IPS-15b (cell line): ENCODE measurements around the gene SHANK3.

Experiments used
- H3K27me3 ChIP-seq: one replicate; pipeline ENCODE4 v1.6.1; 2013; ENCODE audit warnings: low read length; ENCODE audit not compliant: control insufficient read depth, insufficient read depth
- H3K36me3 ChIP-seq: one replicate; pipeline ENCODE4 v1.6.1; 2013; ENCODE audit warnings: low read length; ENCODE audit not compliant: control insufficient read depth, insufficient read depth
- H3K4me1 ChIP-seq: one replicate; pipeline ENCODE4 v1.6.1; 2013; ENCODE audit warnings: mild to moderate bottlenecking, low read length; ENCODE audit not compliant: control insufficient read depth, insufficient read depth
- H3K4me3 ChIP-seq: one replicate; pipeline ENCODE4 v1.5.1; 2013; ENCODE audit warnings: low read depth, low read length
- H3K9ac ChIP-seq: one replicate; pipeline ENCODE4 v1.6.1; 2013; ENCODE audit warnings: low read depth, mild to moderate bottlenecking, low read length
- H3K9me3 ChIP-seq: one replicate; pipeline ENCODE4 v1.6.1; 2013; ENCODE audit warnings: mild to moderate bottlenecking, low read length; ENCODE audit not compliant: control insufficient read depth, insufficient read depth

SHANK3 gene

DNA sequence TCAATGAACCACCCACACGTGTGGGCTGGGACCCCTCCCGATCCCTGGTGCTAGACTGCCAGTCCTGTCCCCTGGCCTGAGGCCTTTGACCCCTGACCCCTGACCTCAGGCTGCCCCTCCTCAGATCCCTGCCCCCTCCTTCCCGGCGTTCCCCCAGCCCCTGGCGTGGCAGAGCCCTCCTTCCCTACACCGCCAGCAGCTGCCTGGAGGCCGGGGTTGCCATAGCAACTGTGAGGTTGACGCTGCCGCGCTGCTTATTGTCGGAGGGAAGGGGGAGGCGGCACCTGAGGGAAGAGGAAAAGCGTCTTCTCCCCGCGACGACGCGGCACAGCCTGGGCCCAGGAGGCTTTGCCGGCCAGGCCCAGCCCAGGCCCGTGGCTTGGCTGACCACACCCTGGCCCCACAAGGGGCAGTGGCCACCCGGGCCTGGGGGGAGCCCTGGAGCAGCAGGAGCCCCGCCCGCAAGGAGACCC, 32.6 kb downstream of the SHANK3 start:
- Histone ChIP-seq H3K9me3 (no peaks in the 10 kb centered on the region), H3K4me1 (no peaks in the 10 kb centered on the region), H3K9ac (no peak overlapping the region), H3K4me3 (peak overlapping the region; percentile 8), H3K27me3 (no peaks in the 10 kb centered on the region), H3K36me3 (peaks cover 2% of the 10 kb centered on the region)

DNA sequence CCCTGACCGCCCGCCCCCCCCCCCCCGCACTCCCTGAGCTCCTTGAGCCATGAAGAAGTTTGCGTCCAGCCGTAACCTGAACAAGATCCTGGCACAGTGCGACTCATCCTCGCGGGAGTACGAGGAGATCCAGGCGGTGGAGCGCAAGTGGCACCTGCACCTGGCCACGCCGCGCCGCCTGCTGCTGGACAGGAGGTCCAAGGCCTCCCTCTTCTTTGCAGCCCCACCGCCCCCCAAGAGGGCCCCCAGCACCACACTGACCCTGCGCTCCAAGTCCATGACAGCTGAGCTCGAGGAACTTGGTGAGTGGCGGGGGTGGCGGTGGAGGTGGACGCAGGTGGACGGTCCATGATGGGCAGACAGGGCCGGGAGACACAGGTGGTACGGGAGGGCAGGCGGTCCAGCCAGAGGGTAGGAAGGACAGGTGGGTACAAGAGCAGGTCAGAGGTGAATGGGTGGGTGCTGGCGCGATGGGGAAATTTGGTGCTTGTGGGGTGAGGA, 33.3 kb downstream of the SHANK3 start:
- Histone ChIP-seq H3K9ac (no peak overlapping the region), H3K4me1 (no peaks in the 10 kb centered on the region), H3K4me3 (no peak overlapping the region), H3K9me3 (no peaks in the 10 kb centered on the region), H3K27me3 (no peaks in the 10 kb centered on the region), H3K36me3 (peaks cover 2% of the 10 kb centered on the region)

DNA sequence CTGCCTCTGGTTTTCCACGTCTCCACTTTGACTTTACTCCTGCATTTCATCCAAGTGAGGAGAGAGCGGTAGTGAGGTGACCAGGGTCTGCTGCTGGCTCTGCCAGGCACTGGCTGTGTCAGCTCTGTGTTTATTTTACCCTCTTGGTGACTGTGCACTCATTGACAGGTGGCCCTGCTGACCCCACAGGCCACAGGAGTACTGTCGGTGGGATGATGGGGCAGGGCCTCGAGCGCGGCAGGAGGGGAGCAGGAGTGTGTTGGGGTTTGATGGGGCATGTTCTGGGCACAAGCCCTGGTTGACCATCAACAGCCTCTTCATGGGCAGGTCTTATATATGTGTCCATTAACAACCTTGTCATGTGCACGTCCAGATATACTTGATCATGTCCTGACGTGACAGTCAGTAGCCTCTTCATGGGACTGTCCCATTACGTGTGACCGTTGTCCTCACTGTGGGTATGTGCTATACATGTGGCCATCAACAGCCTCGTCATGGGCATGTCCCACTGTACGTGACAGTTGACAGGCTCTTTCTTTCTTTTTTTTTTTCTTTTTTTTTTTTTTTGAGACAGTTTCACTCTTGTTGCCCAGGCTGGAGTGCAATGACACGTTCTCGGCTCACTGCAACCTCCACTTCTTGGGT, 34.0 kb downstream of the SHANK3 start:
- H3K36me3 ChIP-seq, result peaks cover 2% of the 10 kb centered on the region
- H3K9me3 ChIP-seq, result no peaks in the 10 kb centered on the region
- no peaks in the 10 kb centered on the region for H3K4me1 ChIP-seq
- no peak overlapping the region for H3K9ac ChIP-seq
- no peaks in the 10 kb centered on the region for H3K27me3 ChIP-seq
- H3K4me3 ChIP-seq, result no peak overlapping the region

DNA sequence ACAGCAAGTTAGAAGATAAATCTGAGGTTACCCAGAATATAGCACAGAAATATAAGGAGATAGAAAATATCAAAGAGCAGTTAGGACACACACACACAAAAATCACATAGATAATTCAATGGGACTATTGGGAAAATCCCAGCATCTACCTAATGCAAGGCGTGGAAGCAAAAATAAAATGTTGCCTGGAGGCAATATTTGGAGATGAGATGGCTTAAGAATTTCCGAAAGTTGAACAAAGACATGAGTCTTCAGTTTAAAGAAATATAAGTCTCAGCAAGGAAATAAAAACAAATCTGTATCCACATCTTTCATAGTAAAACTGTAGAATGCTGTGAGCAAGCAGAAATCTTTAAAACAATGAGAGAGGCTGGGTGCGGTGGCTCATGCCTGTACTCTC, 35.9 kb downstream of the SHANK3 start:
- H3K27me3 ChIP-seq, result no peaks in the 10 kb centered on the region
- H3K4me1 ChIP-seq, result no peaks in the 10 kb centered on the region
- H3K4me3 ChIP-seq, result no peak overlapping the region
- no peaks in the 10 kb centered on the region for H3K36me3 ChIP-seq
- no peak overlapping the region for H3K9ac ChIP-seq
- no peaks in the 10 kb centered on the region for H3K9me3 ChIP-seq

DNA sequence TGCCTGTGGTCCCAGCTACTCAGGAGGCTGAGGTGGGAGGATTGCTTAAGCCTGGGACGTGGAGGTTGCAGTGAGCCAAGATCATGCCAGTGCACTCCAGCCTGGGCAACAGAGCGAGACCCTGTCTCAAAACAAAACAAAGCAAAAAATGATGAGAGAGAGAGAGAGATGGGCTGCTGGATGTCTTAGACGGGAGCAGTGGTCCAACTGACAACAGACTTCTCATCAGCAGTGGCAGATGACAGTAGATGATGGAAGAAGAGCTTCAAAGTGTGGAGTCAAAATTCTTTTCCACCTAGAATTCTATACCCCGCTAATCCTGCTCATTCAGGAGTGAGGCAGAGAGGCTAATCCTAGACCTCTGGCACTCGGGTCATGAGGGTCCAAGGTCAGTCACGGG, 36.4 kb downstream of the SHANK3 start:
- Histone ChIP-seq H3K9ac (no peak overlapping the region), H3K4me3 (no peak overlapping the region), H3K27me3 (no peaks in the 10 kb centered on the region), H3K9me3 (no peaks in the 10 kb centered on the region), H3K4me1 (no peaks in the 10 kb centered on the region), H3K36me3 (no peaks in the 10 kb centered on the region)

DNA sequence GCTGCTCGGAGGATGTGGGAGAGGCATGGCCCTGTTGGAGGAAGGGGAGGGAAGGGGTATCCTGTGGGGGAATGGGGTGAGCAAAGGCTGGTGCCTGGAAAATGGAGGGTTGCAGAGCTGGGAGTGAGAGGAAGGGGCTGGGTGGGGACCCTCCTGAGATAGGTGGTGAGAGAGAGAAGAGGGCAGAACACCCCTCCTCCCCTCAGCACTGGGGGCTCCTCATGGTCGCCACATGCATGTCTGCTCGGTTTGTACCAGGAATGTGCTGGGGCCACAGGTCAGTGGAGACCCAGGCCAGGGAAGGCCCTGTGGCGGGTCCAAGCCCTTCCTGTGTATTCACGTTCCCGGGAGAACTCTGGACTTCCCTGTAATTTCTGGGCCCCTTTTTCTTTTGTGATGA, 37.6 kb downstream of the SHANK3 start:
- Histone ChIP-seq H3K4me3 (no peak overlapping the region), H3K9ac (no peak overlapping the region), H3K36me3 (no peaks in the 10 kb centered on the region), H3K27me3 (no peaks in the 10 kb centered on the region), H3K4me1 (no peaks in the 10 kb centered on the region), H3K9me3 (no peaks in the 10 kb centered on the region)

DNA sequence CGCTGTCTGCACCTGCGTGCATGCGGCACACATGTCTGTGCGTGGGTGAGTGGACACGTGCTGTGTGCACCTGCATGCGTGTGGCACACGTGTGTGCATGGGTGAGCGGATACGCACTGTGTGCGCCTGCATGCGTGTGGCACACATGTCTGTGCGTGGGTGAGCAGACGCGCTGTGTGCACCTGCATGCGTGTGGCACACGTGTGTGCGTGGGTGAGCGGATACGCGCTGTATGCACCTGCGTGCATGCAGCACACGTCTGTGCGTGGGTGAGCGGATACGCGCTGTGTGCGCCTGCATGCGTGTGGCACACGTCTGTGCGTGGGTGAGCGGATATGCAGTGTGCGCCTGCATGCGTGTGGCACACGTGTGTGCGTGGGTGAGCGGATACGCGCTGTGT, 38.3 kb downstream of the SHANK3 start:
- no peaks in the 10 kb centered on the region for H3K36me3 ChIP-seq
- no peaks in the 10 kb centered on the region for H3K4me1 ChIP-seq
- H3K9me3 ChIP-seq, result no peaks in the 10 kb centered on the region

DNA sequence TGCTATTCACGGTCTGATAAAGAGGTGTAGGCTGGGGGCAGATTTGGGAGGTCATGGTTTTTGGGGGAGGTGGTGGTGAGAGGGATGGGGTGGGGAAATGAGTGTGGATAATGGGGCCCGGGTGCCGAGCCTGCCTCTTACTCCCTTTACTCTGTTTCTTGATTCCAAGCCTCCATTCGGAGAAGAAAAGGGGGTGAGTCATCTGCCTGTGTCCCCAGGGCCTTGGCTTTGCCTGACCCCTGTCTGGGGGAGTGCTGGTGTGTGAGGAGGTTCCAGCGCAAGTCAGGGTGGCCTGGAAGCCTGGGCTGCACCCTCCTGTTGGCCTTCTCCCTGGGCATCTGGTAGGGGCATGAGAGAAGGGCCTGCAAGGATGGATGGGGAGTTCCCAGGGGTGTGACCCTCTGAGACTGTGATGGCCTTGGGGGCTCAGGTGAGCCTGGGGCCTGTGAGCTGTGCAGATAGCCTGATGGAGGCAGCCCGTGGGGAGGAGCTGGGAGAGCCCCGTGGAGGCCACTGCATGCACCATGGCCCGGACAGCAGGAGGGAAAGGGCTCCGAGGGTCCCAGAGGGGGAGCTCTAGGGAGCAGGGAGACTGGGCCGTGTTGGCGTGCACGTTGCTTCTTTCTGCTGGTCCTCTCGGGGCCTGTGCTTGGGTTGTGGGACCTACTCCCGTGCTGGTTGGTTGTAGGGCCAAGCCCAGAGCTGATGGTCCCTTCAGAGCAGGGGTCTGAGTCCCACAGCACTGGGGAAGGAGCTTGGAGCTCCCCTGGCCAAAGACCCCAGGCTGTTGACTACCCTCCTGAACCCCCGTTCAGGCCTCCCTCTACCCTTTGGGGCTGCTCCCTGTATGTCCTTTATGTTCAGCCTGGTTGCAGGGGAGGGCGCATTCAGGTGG, 39.1 kb downstream of the SHANK3 start:
- no peaks in the 10 kb centered on the region for H3K27me3 ChIP-seq
- no peak overlapping the region for H3K9ac ChIP-seq
- H3K9me3 ChIP-seq, result no peaks in the 10 kb centered on the region
- no peaks in the 10 kb centered on the region for H3K36me3 ChIP-seq
- no peaks in the 10 kb centered on the region for H3K4me1 ChIP-seq
- H3K4me3 ChIP-seq, result no peak overlapping the region

More for the DNA sequence above, 38.3 kb downstream of the SHANK3 start:
- Histone ChIP-seq H3K4me3 (no peak overlapping the region), H3K9ac (no peak overlapping the region), H3K27me3 (no peaks in the 10 kb centered on the region)

DNA sequence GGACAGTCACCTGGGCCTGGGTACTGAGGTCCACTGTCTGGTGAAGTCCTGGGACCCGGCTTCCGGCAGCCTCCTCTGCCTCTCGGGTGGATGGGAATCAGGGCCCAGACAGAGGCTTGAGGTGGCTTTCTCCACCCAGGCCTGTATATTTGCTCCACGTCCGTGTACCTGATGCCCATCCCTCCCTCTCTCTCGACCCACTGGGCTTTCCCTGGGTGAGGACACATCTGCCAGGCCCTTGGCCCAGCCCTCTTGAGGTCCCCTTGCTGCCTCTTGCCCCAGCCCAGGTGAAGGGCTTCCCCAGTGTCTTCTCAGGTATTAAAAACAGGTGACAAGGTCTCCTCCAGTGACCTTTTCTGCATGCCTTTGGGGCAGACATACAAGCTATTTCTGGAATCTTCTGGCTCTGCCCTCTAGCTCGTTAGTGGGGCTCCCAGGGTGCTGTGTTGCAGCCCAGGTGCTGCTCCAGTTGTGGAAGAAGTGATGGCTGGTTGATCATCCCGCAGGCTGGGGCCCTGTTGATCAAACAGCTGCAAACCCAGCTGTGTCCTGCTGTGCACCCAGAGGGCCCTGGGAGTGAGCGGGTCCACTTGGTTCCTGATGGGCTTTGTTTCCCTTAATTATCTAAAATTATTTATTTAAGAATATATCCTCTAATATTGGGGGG, 39.9 kb downstream of the SHANK3 start:
- Histone ChIP-seq H3K9me3 (no peaks in the 10 kb centered on the region), H3K9ac (no peak overlapping the region), H3K4me3 (no peak overlapping the region), H3K36me3 (no peaks in the 10 kb centered on the region), H3K4me1 (no peaks in the 10 kb centered on the region), H3K27me3 (peaks cover 3% of the 10 kb centered on the region)

DNA sequence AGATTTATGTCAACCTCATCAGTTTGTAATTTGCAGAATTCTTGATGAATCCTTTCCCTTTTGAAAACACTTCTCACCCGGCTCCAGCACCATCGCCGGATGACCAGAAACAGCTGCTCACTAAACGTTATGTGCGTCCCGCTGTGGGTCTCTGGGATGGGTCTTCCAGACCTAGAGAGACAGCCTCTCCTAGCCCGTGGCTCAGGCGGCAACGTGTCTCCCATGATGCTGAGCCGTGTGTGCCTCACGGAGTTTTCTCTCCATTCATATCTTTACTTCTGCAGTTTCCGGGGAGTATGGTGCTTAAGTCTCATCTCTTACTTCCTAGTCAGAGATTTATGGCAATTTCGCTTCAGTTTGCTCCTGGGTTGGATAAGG, 40.4 kb downstream of the SHANK3 start:
- Histone ChIP-seq H3K4me1 (no peaks in the 10 kb centered on the region), H3K27me3 (peaks cover 7% of the 10 kb centered on the region), H3K4me3 (no peak overlapping the region), H3K36me3 (no peaks in the 10 kb centered on the region), H3K9me3 (no peaks in the 10 kb centered on the region), H3K9ac (no peak overlapping the region)

DNA sequence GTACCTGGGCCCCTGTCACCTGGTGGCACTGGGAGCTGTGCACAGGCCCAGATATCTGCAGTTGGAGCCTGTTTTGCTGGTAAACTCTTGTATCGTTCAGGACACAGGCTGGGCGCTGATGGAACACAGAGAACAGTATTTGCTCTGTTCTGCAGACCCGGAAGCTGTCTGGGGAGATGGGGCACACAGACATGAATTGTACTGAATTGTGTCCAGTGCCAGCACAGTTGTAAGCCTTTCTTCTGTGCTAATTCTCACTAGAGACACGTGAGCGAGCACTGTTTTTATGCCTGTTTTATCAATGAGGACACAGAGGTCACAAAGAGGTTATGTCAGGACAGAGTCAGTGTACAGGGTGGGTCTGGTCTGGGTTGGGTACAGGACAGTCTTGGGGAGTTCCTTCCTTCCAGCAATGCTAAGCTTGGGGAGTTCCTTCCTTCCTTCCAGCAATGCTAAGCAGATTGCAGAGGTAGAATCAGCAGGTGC, 41.0 kb downstream of the SHANK3 start:
- no peak overlapping the region for H3K4me3 ChIP-seq
- no peaks in the 10 kb centered on the region for H3K36me3 ChIP-seq
- H3K4me1 ChIP-seq, result no peaks in the 10 kb centered on the region
- H3K9ac ChIP-seq, result no peak overlapping the region
- H3K9me3 ChIP-seq, result no peaks in the 10 kb centered on the region
- H3K27me3 ChIP-seq, result peaks cover 13% of the 10 kb centered on the region
